ENCODE measurements around the gene SERPINB2.

SERPINB2 gene

GRCh38 chr18:63860531-63860930 lies 27.0 kb upstream of the SERPINB2 start:
- Histone ChIP-seq H4K8ac (ENCODE audit: low read depth, low read length) (no peak overlapping the region), H3K36me3 (ENCODE audit: control insufficient read depth in 1 of 2, insufficient read depth in 2 of 2, low read length in 2 of 2) (no peaks in the 10 kb centered on the region), H3K4me3 (ENCODE audit: low read depth, low read length) (no peak overlapping the region), H3K4me2 (ENCODE audit: low read length) (no peak overlapping the region), H3K9me3 (ENCODE audit: insufficient read depth, low read depth, low read length) (no peaks in the 10 kb centered on the region), H3K27ac (ENCODE audit: low read depth, low read length) (no peak overlapping the region), H2BK12ac (ENCODE audit: low read length) (no peak overlapping the region), H3K79me2 (ENCODE audit: control insufficient read depth, insufficient read depth, low read length, poor library complexity) (no peaks in the 10 kb centered on the region), H3K9ac (ENCODE audit: low read length) (no peak overlapping the region), H2AFZ (ENCODE audit: insufficient read depth, low read length, poor library complexity) (no peak overlapping the region), H2BK5ac (ENCODE audit: low read depth, low read length, poor library complexity) (no peak overlapping the region), H4K91ac (ENCODE audit: low read depth, low read length) (no peak overlapping the region), H4K12ac (ENCODE audit: low read depth, low read length) (no peak overlapping the region), H2BK120ac (ENCODE audit: insufficient read depth, low read length, poor library complexity) (no peak overlapping the region), H3K18ac (ENCODE audit: low read length) (no peak overlapping the region), H3K27me3 (ENCODE audit: insufficient read depth, low read length) (no peaks in the 10 kb centered on the region), H3K4me1 (ENCODE audit: control insufficient read depth in 1 of 2, insufficient read depth in 2 of 2, low read length in 2 of 2) (no peaks in the 10 kb centered on the region), H2AK5ac (ENCODE audit: low read length) (no peak overlapping the region), H3K14ac (ENCODE audit: low read length) (no peak overlapping the region), H3K4ac (ENCODE audit: low read depth, low read length) (no peak overlapping the region), H3K79me1 (ENCODE audit: low read length) (peaks cover 2% of the 10 kb centered on the region), H3K23ac (ENCODE audit: low read length) (no peak overlapping the region)
- WGBS (ENCODE audit: extremely low coverage, insufficient coverage, insufficient read length), result no CpG with 5 or more reads among the region's 2 CpGs
- peak; percentile 81 to 85 for DNase-seq

GRCh38 chr18:63867368-63868125 lies 20.0 kb upstream of the SERPINB2 start:
- no peak overlapping the region for H3K14ac ChIP-seq (ENCODE audit: low read length)
- no peak overlapping the region for H4K8ac ChIP-seq (ENCODE audit: low read depth, low read length)
- no peaks in the 10 kb centered on the region for H3K79me2 ChIP-seq (ENCODE audit: control insufficient read depth, insufficient read depth, low read length, poor library complexity)
- no peak overlapping the region for H3K18ac ChIP-seq (ENCODE audit: low read length)
- no peaks in the 10 kb centered on the region for H3K27me3 ChIP-seq (ENCODE audit: insufficient read depth, low read length)
- no peak overlapping the region for H2BK12ac ChIP-seq (ENCODE audit: low read length)
- no peak overlapping the region for H3K4ac ChIP-seq (ENCODE audit: low read depth, low read length)
- WGBS (ENCODE audit: extremely low coverage, insufficient coverage, insufficient read length), result no CpG with 5 or more reads among the region's 3 CpGs
- peak in 1 of 2 donors; percentile 36 for DNase-seq
- no peak overlapping the region for H2AK5ac ChIP-seq (ENCODE audit: low read length)
- H2BK120ac ChIP-seq (ENCODE audit: insufficient read depth, low read length, poor library complexity), result no peak overlapping the region
- no peak overlapping the region for H2BK5ac ChIP-seq (ENCODE audit: low read depth, low read length, poor library complexity)
- no peaks in the 10 kb centered on the region for H3K79me1 ChIP-seq (ENCODE audit: low read length)
- H3K27ac ChIP-seq (ENCODE audit: low read depth, low read length), result no peak overlapping the region
- H3K36me3 ChIP-seq (ENCODE audit: control insufficient read depth in 1 of 2, insufficient read depth in 2 of 2, low read length in 2 of 2), result no peaks in the 10 kb centered on the region
- no peak overlapping the region for H2AFZ ChIP-seq (ENCODE audit: insufficient read depth, low read length, poor library complexity)
- no peaks in the 10 kb centered on the region for H3K9me3 ChIP-seq (ENCODE audit: insufficient read depth, low read depth, low read length)
- no peak overlapping the region for H3K9ac ChIP-seq (ENCODE audit: low read length)
- no peak overlapping the region for H4K12ac ChIP-seq (ENCODE audit: low read depth, low read length)
- H3K23ac ChIP-seq (ENCODE audit: low read length), result no peak overlapping the region
- no peak overlapping the region for H4K91ac ChIP-seq (ENCODE audit: low read depth, low read length)
- no peak overlapping the region for H3K4me2 ChIP-seq (ENCODE audit: low read length)
- H3K4me1 ChIP-seq (ENCODE audit: control insufficient read depth in 1 of 2, insufficient read depth in 2 of 2, low read length in 2 of 2), result no peaks in the 10 kb centered on the region
- no peak overlapping the region for H3K4me3 ChIP-seq (ENCODE audit: low read depth, low read length)

DNA sequence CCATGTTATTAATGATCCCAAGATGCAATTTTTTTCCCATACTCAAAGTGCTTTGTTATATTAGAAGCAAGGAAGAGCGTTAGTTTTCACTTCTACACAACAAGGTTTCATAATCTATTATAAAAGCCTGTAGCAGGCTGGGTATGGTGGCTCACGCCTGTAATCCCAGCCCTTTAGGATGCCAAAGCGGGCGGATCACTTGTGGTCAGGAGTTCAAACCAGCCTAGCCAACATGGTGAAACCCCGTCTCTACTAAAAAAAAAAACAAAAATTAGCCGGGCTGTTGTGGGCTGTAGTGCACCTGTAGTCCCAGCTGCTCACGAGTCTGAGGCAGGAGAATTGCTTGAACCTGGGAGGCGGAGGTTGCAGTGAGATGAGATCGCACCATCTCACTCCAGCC lies 19.0 kb upstream of the SERPINB2 start:
- Histone ChIP-seq H3K79me2 (ENCODE audit: control insufficient read depth, insufficient read depth, low read length, poor library complexity) (no peaks in the 10 kb centered on the region), H3K79me1 (ENCODE audit: low read length) (no peaks in the 10 kb centered on the region), H2BK5ac (ENCODE audit: low read depth, low read length, poor library complexity) (no peak overlapping the region), H3K27me3 (ENCODE audit: insufficient read depth, low read length) (no peaks in the 10 kb centered on the region), H3K4me2 (ENCODE audit: low read length) (no peak overlapping the region), H3K36me3 (ENCODE audit: control insufficient read depth in 1 of 2, insufficient read depth in 2 of 2, low read length in 2 of 2) (no peaks in the 10 kb centered on the region), H3K27ac (ENCODE audit: low read depth, low read length) (no peak overlapping the region), H3K4me3 (ENCODE audit: low read depth, low read length) (no peak overlapping the region), H3K9me3 (ENCODE audit: insufficient read depth, low read depth, low read length) (no peaks in the 10 kb centered on the region), H3K4ac (ENCODE audit: low read depth, low read length) (no peak overlapping the region), H3K14ac (ENCODE audit: low read length) (no peak overlapping the region), H4K91ac (ENCODE audit: low read depth, low read length) (no peak overlapping the region), H2AK5ac (ENCODE audit: low read length) (no peak overlapping the region), H3K9ac (ENCODE audit: low read length) (no peak overlapping the region), H3K23ac (ENCODE audit: low read length) (no peak overlapping the region), H2AFZ (ENCODE audit: insufficient read depth, low read length, poor library complexity) (no peak overlapping the region), H3K18ac (ENCODE audit: low read length) (no peak overlapping the region), H2BK12ac (ENCODE audit: low read length) (no peak overlapping the region), H2BK120ac (ENCODE audit: insufficient read depth, low read length, poor library complexity) (no peak overlapping the region), H3K4me1 (ENCODE audit: control insufficient read depth in 1 of 2, insufficient read depth in 2 of 2, low read length in 2 of 2) (no peaks in the 10 kb centered on the region), H4K12ac (ENCODE audit: low read depth, low read length) (no peak overlapping the region), H4K8ac (ENCODE audit: low read depth, low read length) (no peak overlapping the region)
- WGBS (ENCODE audit: extremely low coverage, insufficient coverage, insufficient read length), result no CpG with 5 or more reads among the region's 9 CpGs
- DNase-seq, result peak in 1 of 2 donors; percentile 12

DNA sequence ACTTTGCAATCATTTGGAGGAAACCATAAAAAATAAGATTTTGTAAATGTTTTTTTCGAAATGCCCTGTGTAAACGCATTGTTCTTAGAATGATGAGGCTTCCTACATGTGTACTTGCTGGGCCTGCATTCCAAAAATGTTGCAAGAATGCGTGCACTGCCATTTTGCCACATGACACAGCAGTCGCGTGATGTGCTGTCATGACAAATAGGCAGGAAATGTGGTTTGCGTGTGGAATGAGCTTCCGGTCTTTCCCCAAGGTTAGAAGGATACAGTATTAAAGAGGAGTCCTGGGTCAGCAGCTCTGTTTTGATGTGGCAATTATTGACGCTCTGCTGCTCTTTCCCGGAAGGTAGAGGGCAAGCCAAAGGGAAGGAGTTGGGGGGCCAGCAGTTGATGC lies 18.1 kb upstream of the SERPINB2 start:
- no peak overlapping the region for H3K18ac ChIP-seq (ENCODE audit: low read length)
- no peak overlapping the region for H2BK12ac ChIP-seq (ENCODE audit: low read length)
- H3K4me1 ChIP-seq (ENCODE audit: control insufficient read depth in 1 of 2, insufficient read depth in 2 of 2, low read length in 2 of 2), result no peaks in the 10 kb centered on the region
- WGBS (ENCODE audit: extremely low coverage, insufficient coverage, insufficient read length), result no CpG with 5 or more reads among the region's 9 CpGs
- H2BK5ac ChIP-seq (ENCODE audit: low read depth, low read length, poor library complexity), result no peak overlapping the region
- no peaks in the 10 kb centered on the region for H3K79me2 ChIP-seq (ENCODE audit: control insufficient read depth, insufficient read depth, low read length, poor library complexity)
- H2AK5ac ChIP-seq (ENCODE audit: low read length), result no peak overlapping the region
- H3K27me3 ChIP-seq (ENCODE audit: insufficient read depth, low read length), result no peaks in the 10 kb centered on the region
- H2AFZ ChIP-seq (ENCODE audit: insufficient read depth, low read length, poor library complexity), result no peak overlapping the region
- no peak overlapping the region for H4K12ac ChIP-seq (ENCODE audit: low read depth, low read length)
- no peak overlapping the region for H3K14ac ChIP-seq (ENCODE audit: low read length)
- no peaks in the 10 kb centered on the region for H3K9me3 ChIP-seq (ENCODE audit: insufficient read depth, low read depth, low read length)
- no peak overlapping the region for H3K27ac ChIP-seq (ENCODE audit: low read depth, low read length)
- H3K79me1 ChIP-seq (ENCODE audit: low read length), result no peaks in the 10 kb centered on the region
- no peaks in the 10 kb centered on the region for H3K36me3 ChIP-seq (ENCODE audit: control insufficient read depth in 1 of 2, insufficient read depth in 2 of 2, low read length in 2 of 2)
- no peak overlapping the region for H3K4ac ChIP-seq (ENCODE audit: low read depth, low read length)
- no peak overlapping the region for H3K9ac ChIP-seq (ENCODE audit: low read length)
- no peak overlapping the region for H3K4me2 ChIP-seq (ENCODE audit: low read length)
- H4K91ac ChIP-seq (ENCODE audit: low read depth, low read length), result no peak overlapping the region
- no peak overlapping the region for H3K4me3 ChIP-seq (ENCODE audit: low read depth, low read length)
- DNase-seq, result peak; percentile 94 to 99
- H2BK120ac ChIP-seq (ENCODE audit: insufficient read depth, low read length, poor library complexity), result no peak overlapping the region
- no peak overlapping the region for H3K23ac ChIP-seq (ENCODE audit: low read length)
- no peak overlapping the region for H4K8ac ChIP-seq (ENCODE audit: low read depth, low read length)

Measured in trophoblast cell (in vitro differentiated cells and primary cell).